HG02973 (cell line): ENCODE measurements around the gene BCAR3.

Source experiments
- ATAC-seq: cut with Tn5 transposase; IDR thresholded peaks from one replicate; pipeline ENCODE4 v1.9.1; 2021; ENCODE audit warnings: moderate library complexity; ENCODE audit not compliant: unreplicated experiment

The BCAR3 gene

DNA sequence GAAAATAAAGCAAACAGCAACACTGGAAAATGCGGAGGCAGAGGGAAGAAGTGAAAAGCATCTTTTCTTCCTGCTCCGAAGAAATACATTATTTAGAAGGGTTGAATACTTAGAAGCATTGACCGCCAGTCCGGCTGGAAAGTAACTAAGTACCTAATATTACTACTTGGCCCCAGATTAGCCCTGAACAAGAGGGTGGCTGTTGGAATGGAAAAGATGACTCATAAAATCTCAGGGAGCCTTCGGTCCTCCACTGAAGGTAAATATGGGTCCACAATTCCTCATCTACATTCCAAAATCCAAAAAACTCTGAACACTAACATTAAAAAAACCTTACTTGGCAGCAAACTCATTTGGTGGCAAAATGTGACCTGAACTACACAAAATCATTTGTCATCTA is 40.1 kb downstream of the BCAR3 start:
- ATAC-seq, result no peak

DNA sequence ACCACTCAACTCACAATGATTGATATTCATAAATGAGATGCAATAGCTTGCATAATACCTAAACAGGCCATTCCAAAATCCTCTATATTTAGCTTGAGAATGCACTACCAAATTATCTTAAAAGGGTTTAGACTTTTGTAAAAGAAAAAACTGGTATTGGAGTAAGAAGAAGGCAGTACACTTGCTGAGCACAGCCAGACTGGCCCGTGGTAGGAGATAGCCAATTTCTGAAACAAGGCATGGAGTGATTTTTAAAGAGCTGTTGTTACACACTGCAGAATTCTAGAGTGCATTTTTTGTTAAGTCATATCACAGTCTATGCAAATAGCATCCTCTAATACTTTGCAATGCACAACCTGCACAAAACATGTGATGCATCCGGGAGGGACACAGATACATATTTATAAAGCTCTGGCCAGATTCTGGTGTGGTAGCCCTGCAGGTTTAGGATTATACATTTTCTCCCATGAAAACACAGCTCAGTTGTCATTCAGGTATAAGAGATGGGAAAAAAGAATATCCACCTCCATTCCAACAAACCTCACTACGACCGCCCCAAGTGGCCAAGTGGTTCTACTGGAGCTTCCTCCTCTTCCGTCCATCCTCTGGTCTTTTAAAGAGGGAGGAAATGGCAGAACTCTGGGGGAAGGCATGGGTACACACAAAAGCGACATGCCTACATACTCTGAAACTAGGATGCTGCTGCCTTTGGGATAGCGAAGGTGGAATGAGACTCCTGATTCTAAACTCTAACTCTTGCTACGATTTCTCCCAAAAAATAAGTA is 40.8 kb downstream of the BCAR3 start:
- no peak for ATAC-seq

DNA sequence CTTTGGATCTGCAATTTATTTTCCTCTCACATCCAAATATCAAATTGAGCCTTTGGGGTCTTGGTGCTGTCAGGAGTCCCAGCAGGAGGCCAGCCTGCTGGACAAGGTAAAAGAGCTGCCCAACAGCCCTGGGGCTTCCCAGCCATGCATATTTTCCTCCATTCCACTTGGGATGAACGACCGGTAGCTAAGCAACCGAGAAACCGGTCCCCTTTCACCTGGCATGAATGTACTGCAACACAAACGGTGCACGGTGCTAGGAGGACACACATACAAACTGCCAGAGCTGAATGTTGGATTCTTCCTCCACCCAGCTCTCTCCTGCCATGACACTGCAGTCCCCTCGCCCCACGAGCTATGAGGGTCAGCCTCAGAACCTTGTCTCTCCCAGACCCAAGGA is 42.7 kb downstream of the BCAR3 start:
- no peak for ATAC-seq

DNA sequence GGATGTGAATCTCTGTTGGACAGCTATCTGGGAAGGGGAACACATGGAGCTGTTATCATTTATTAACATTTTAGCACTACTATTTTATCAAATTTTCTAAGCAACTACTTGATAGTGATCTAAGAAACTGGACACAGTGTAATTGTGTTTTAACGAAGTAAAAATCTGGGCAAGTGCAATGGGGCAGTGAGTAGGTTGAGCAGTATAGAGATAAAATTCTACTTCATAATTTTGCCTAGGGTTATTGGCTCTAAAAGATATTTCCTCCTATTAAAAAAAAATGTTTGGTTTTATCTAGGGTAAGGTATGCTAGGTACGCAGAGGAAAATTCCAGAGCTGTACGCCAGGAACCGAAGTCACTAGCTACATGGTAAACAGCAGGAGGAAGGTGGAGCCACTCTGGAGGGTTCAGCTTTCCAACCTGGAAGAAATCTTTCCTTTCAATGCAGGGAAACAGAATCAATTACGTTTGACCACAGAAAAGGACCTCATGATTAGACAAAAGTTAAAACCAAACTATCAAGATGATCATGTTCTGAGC is 43.3 kb downstream of the BCAR3 start:
- ATAC-seq, result no peak

DNA sequence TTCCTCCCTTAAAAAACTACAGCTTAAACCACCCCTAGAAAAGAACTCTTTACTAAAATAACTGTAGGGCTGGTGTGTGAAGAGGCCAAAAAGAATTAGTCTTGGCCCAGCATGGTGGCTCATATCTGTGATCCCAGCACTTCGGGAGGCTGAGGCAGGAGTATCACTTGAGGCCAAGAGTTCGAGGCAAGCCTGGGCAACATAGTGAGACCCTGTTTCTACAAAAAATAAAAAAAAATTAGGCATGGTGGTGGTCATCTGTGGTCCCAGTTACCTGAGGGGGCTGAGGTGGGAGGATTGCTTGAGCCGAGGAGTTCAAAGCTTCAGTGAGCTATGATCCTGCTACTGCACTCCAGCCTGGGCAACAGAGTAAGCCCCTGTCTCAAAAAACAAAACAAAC is 44.9 kb downstream of the BCAR3 start:
- no peak for ATAC-seq

DNA sequence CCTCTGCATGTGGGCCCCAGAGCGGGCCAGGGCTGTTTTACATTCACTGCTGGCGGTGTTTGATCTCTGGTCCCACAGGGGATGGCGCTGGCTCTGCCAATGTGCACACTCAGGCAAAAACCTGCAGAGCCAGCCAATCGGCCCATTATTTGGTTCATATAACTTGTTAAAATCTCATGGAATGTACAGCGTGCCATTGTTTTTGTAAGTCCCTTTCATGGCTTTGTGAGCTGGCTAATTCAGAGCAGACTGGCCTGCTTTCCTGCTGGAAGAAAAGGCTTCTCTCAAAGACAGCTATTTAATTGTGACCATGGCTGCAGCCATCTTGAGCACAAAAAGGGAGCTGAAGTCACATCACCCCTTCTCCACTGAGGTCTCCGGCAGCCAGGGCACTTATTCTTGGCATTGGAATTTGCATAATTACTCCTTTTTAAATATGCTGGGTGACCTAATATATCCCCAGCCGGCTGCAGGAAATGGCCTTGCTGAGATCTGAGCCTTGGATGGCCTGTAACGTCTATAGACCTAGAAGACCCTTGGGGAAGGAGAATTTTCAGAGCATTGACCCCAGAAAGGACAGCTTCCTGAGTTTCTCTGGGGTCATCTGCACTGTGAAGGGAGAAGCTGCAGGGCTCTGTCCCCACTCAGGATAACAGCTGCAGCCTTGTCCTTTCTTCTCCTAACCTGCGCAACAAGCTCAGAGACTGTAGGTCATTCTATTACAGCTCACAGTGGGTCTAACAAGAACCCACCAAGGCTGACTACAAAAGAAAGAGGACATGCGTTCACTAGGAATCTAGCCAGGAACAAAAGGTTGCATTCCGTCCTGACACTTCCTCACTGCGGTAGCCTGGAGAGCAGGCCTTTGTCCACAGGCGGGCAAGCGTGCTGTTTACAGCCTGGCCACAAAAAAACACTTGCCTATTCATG is 45.8 kb downstream of the BCAR3 start:
- no peak for ATAC-seq

DNA sequence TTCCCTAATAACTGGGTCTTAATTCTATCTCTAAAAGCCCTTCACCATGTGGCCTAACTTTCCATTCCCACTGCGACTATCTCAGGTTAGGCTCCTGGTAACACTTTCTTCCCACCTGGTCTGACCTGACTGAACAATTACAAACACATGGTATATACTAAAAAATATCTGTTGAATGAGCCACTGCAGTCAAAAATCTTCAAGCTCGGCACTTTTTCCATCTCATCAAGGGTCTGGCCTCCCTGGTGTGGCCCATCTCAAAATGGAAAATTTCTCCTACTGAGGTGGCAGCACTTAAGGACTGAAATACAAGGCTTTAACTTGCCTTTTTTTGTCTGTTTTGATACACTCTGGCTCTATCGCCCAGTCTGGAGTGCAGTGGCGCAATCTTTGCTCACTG is 48.3 kb downstream of the BCAR3 start:
- no peak for ATAC-seq

DNA sequence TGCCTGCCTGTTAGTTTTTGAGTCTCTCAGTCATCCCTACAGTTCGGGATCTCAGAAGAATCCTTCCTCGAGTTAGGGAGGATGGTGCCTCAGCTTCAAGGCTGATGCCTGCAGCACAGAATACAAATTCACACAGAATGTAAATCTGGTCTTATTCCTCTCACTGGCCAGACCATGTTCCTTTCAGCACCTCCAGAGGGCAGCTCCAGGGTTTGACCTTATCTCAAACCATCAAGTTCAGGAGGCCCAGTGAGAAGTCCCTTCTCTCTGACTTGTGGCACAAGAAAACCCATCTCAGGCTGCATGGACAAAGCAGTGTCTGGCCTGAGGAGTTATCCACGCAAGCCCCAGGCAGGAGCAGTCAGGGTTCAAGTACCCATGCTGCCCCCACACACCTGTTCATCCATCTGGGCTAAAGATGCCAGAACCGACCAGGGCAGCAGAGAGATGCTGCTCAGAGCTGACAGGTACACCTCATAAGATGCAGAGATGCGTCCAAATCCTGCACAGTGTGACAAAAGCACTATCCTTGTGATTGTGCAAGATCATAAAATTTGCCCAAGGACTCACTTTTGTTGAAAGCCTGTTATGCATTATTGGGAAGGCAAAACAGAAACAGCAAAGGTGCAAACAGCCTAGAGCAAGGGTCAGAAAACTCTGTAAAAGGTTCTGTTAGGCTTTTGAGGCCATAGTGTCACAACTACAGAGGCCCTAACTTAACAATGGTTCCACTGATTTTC is 49.8 kb downstream of the BCAR3 start:
- no peak for ATAC-seq

DNA sequence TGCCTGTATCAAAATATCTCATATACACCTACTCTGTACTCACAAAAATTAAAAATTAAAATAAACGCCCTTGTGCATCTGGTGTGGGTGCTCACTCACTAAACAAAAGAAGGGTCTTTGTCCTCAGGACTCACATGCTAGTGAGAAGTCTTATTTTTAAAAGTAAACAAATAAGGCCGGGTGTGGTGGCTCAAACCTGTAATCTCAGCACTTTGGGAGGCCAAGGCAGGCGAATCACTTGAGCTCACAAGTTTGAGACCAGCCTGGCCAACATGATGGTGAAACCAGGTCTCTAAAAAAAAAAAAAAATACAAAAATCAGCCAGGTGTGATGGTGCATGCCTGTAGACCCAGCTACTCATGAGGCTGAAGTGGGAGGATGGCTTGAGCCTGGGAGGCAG is 51.5 kb downstream of the BCAR3 start:
- no peak for ATAC-seq

DNA sequence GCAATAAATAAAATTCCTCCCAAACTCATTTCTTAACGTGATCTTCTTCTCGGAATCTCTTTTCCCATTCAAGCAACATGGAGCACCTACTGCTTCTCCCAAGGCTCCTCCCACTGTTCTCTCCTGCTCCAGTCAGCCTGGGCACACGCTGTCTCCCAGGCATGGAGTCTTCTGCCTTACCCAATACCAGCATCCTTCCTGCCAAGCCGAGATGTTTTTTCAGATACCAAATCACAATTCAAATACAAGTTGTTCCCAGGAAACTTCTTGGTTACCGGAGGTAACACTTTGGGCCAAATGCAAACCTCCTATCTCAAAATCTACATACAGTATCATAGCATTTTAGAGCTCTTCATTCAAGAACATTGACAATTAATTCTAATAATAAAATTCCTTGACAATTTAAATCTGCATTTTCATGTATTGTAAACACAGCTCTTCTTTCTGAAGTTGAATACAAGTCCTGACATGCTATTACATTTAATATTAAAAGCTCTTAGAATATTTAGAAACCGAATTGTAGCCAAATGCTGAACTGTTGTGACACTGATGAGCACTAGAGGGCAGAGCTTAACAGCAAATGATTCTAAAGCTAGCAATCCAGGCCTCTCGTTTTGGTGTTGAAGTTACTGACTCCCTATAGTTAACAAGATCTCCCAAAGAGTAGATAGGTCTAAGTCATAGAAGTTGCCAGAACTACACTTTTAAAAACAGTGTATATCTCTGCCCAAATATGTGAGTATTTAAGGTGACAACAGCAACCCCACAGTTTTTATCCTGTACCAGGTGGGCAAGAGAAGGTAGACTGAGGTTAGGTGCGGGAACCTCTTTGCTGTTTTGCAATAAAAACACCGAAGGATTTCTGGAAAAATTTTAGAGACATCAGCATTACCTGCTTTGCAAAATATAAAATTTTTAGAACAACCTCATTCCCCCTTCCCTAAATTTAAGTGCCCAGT is 52.3 kb downstream of the BCAR3 start:
- no peak for ATAC-seq

DNA sequence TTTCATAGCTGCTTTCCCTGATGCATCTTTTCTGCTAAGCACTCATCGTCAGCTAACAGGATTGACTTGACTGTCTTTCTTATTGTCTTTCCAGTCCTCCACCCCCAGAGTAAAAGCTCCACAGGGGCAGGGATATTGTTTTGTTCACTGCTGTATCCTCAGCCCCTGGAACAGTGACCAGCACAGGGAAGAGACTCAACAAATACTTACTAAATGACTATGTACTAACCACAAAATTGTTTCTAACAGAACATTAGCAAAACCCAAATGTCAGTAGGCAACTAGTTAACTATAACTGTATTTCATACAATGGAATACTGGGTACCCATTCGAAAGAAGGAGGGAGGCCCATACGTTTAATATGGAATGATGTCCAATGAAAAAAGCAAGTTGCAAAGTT is 53.0 kb downstream of the BCAR3 start:
- no peak for ATAC-seq

DNA sequence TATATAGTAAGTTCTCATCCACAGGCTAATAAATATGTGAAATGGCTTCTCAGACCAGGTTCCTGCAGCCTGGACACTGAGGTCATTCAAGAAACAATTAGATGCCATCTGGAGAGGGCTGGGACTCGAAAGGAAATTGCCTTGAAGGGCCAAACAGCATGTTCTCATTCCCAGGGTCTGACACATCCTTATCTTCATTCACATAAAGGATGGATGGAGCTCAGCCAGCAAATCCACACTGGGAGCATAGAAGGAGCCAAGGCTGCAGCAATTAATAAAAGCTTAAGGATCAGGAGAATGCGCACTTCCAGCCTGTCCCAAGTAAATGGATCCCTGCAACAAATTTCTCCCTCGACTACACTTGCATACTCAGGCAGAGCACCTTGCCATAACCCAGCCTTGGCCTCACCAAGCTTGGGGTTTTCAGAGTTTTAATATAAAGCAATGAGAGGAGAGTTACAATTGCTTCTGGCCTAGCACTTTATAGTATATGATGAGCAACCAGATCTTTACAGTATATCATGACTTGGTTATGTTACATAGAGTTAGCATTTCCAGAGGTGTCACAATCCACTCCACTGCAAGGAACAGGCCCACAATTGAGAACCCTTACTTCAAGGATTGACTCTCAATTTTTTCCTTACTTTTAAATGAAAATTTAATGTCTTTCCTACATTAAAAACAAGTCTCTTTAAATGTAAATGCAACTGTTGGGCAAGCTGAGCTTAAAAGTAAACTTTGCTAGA is 55.9 kb downstream of the BCAR3 start:
- no peak for ATAC-seq

DNA sequence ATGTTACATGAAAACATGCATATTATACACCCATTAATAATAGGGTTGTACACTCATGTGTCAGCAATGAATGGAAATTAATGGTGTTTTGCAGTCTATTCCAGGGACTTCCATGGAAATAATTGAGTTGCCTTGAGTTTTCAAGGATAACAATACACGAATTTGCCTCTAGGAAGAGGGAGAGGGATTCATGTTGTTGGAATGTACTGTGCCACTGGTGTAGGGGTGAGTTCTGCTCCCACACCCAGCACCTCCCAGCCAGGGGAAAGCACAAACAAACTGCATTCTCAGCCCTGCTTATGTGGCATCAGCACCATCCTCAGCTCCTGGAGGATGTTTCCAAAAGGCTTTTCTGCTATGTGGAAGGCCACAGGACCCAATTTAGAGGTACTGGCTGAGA is 57.8 kb downstream of the BCAR3 start:
- ATAC-seq, result no peak

DNA sequence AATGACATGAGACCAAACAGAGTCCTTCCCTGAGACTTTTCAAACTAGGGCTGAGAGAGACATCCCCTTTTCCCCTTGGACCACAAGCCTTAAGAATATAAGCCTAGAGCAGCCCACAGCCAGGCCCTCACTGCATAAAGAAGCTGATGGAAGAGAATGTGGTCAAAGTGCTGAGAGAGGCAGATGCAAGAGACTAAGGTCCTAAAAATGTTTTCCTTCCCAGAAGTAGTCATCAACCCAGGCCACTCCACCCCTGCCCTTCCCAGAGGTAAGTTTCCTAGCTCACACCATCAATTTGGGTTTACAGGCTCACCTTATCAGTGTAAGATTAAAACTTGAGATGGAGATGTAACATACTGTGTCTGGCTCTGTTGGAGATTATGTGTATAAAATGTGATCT is 58.2 kb downstream of the BCAR3 start:
- ATAC-seq, result no peak

DNA sequence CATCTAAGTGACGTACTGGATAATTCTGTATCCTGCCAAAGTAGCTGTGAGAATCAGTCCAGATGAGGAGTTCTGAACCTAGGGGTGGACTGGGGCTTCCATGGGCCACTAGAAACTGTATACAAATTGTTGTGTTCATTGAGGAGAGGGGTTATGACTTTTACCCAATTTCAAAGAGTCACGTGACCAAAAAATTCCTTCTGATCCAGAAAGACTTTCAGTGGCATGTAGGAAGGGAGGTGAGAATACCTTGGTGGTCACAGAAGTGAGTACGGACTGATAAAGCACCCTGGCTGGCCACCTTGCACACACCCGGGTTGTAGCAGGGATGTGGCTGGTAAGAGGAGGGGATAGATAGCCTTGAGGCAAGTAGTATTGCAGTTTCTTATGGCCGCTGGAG is 60.4 kb downstream of the BCAR3 start:
- no peak for ATAC-seq

DNA sequence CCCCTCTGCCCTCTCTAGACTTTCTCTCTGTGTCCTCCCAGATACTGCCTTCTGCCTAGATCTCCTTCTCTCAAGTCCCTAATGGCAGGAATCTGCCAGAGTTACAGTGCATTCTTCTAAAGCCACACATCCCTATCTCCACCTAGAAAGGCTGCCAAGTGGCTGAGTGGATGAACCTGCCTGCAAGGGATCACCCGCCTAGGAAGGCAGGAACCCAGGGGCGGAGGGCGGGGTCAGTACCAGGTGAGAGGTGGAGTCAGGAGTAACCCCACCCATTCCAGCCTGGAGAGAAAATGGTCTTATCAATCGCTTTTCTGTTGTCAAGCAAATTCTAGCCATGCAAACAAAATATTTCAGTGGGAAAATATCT is 60.8 kb downstream of the BCAR3 start:
- no peak for ATAC-seq

DNA sequence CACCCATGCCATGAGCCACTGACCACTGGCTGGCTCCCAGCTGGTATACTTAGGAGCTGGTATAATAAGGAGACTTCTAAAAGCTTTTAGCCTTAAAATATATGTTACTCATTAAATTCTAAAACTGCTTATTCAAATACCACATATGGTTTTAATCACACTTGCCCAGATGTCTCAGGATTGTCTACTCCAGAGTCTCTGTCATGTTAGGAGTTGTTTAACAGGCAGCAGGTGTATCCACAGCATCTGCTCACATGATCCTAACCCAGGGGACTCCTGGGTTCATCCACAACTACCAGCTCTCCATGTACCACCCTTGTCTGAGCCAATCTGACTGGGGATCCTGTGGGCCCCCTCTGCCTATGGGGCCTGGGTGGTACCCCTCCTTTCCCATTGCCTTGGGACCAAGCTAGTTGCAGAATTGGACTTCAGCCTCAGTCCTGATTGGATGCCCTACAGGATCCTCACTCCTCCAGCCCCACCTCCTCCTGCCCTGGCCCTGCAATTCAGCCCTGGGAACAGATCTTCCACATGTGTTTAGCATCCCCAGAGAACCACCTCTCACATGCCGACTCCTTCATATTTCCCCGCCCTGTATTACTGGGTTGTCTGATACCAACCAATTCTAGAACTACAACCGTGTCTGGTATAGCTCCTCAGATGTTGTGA is 61.3 kb downstream of the BCAR3 start:
- no peak for ATAC-seq

DNA sequence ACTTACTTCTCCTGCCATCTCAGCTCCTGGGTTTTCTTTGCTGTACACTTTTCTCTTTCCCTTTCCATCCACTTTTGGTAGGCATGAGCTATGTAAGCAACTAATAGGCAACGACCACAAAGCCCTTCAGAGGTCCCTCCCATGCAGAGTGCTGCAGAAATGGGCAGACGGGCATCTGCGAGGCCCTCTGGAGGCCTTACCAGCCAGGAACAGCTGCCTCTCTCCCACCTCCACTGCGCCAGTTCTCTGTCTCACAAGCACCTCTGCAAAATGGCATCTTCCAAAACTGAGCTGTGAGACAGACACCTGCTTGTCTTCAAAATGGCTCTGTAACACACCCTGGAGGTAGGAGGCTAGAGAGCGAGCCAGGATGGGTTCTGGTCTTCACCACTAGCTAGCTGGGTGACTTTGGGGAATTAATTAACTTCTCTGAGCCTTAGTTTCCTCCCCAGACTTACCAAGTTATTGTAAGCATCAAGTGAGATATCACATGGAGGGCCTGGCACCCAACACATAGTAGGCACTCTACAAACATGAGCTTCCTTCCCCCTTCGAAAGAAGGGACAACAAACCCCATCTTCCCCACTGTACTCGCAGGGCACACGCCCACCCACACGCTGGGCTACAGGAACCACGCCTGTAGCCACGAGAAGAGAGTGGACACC is 62.0 kb downstream of the BCAR3 start:
- ATAC-seq, result no peak
